Limb (tissue), 2 donors: ENCODE results near the gene GRM5.

Experiments used
- DNase-seq, 2 donors: peaks; one replicate each; pipeline ENCODE4 v3.0.0-alpha.2; 2016; ENCODE audit errors: extremely low spot score in 2 of 2

GRM5 gene

DNA sequence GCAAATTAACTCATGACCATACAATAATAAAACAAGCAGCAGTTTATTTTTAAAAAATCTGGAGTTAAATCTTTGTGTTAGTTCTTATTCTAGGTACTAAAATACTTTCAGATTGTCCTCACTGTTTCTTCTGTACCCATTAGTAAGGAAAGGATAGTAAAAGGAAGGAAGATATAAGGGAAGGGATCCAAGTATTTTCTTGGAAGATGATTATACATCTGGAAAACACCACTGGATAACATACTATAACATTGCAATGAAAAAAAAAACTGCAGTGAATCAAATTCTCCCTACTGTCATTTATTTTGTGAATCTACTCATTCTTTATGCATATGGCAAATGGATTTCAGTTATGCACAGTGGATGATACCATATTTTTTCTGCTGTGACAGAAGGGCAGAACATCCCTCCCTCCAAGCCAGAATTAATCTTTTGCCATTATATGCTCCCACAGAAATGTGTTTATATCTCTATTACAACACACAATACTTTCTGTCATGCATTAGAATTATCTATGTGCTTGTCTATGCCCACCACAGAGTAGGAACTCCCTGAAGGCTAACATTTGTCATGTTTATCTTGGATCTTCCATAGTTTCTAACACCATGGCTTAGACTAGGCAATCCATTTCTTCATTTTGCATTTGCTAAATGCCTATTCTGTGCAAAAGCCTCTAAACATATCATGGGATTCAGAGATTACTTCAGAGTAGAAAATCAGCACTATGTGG lies 446.0 kb downstream of the GRM5 start:
- DNase-seq = no peak

- DNase-seq = no peak
Observed at GRCh38 chr11:88619071-88619425, 446.7 kb downstream of the GRM5 start.

DNA sequence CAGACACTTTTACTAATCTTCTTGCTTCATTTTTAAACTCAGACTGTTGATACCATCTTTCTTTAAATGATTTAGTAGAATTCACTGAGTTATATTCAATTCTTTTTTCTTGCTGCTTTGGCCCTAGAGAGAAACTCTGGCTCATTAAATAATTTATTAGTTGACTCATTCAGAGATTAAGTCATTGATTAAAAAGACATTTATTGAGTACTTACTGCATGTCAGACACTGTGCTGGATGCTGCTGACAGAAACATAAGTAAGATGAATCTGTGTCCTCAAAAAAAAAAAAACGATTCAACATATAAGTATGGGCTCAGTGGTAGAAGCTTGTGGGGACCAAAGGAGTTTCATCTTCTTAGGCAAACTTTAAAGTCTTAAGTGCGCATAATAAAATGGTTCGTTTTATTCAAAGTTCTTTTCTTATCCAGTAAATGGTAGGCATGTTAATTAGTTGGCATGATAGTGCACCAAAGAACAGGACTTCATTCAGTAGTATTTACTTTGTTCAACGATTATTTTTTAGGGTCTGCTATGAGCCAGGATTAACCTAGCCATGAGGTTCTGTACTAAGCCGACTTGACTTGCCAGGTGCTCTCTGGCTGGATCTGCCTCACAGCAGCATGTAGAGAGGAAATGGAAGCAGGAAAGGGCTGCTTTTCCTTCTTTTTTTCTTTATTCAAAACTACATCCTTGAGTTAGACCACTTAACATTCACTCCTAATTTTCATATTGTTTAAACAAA lies 447.3 kb downstream of the GRM5 start:
- no peak for DNase-seq

DNA sequence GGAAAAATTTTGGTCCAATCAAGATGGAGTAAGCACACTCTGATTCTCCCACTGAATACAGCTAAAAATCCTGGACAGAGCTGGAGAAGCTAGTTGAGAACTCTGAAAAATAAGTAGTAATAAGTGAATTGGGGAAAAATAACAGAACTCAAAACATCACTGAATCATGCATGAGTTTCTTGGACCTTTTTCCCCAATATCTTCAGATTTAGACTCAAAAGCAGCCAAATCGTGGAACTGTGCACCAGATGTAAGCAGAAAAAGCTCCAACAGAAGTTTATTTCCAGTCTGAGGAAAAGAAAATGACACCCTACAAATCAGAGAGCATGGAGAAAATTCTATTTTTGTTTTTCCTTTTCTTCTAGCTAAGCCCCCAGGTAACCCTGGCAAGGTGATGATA lies 448.6 kb downstream of the GRM5 start:
- DNase-seq = no peak

GRCh38 chr11:88604260-88604659 lies 461.5 kb downstream of the GRM5 start:
- DNase-seq = peak in 1 of 2 donors; percentile 15

- DNase-seq = peak; percentile 30 to 81
Observed at GRCh38 chr11:88603091-88603867, 462.5 kb downstream of the GRM5 start.

DNA sequence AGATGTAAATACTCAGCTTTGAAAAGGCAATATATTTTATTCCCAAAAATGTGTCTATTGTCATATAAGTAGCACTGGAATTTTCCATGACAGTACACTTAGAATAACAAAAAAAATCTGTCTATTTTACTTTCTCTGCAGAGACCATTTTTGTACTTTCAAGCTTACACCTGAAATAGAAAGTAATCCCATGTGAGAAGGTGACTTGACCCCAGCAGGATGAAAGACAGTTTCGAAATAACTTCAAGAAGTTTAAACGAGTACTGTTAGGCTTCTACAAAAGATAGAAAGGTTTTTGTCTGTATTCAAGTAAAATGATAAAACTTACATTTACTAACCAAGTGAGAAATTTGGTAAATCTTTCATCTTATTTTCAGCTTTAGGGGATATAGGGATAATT lies 468.4 kb downstream of the GRM5 start:
- no peak for DNase-seq

DNA sequence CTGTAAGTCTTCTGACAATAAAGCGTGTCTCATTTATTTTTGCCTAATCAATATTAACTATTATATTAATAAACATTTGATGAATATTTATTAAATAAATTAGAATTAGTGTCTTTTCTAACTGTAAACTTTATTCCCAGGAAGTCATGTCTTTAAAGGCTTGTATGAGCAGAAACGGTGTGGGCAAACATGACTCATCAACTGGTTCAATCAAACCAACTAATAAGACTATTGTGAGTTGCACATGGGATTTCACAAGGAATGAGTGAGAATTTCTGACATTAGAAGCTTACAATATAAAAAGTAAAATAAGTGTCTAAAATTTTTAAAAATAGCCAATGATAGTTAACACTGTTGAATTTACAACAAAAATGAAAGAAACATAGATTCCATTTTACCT lies 469.0 kb downstream of the GRM5 start:
- DNase-seq = no peak

DNA sequence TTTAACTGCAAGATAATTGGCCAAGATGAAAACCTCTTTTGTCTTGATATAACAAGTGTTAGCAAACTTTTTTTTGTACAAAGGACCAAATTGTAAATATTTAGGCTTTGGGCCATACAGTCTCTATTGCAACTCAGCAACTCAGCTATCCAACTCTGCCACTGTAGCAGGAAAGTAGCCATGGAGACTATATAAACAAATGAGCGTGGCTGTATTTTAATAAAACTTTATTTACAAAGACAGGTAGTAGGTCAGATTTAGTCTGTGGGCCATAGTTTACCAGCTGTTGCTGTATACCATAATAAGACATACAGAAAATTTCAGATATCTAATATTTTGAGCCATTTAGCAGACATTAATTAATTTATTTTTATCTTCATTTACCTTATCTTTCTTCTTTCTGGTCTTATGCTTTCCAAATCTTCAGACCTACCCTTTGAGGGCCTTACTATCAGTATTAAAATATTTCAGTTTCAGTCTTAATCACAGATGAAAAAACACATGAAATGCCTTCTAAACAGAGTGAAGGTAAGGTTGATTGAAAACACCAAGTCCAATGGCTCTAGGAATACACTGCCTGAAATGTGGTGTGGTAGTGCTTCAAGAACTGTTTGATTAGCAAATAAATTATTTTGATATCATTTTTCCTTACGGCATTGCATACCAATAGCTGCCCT lies 471.4 kb downstream of the GRM5 start:
- no peak for DNase-seq

DNA sequence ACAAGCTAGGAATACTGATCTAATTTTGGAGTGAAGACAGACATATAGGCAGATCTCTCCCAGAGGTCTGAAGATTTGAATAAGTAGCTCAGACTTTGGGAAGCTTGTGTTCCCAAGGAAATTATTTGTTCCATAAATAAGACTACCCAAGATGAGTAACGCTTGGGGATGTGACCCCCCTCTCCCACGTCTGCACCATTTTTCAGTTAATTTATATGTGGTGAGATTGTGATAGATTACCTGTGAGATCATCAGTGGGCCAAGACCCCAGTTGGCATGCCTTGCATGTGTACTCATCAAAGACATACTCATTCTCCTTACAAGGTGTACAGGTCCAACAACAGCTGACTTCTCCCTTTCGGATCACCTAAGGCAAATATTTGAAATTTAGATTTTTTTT lies 475.4 kb downstream of the GRM5 start:
- no peak for DNase-seq

GRCh38 chr11:88583251-88583650 lies 482.5 kb downstream of the GRM5 start:
- no peak for DNase-seq

- no peak for DNase-seq
Observed at GRCh38 chr11:88579466-88579865, 486.3 kb downstream of the GRM5 start.

DNA sequence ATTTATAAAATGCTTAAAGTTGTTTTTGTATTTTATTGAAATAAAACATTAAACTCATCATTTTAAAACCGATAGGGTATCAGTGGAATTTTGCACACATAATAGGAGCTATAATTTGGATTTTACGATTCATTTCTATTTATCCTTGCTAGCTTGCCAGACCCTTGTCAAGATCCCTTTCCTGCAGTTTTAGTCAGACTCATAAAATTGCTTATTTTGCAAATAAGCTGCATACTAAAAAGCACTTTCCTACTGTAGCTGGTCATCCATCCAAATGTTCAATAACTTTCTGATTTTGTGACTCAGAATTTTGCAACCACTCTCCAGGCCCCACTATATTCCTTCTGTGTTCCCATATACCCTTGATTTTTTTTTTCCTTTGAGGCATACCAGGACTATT lies 489.0 kb downstream of the GRM5 start:
- DNase-seq = no peak

DNA sequence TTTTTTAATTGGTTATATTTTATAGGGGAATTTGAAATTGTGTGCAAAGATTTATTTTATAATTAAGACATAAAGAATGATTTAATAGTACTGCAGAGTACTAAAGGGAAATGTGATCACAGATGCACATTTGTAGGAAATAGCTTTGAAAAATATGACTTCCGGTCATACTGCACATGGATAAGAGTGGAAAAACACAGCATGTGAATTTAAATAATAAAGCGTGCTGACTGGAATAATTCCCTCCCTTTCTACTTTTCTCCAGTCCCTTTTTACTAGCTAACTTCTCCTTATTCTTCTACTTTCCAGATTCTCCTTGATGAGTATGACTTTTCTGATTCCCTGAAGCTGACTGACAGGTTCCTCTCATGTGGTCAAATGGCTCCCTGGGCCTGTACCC lies 489.9 kb downstream of the GRM5 start:
- DNase-seq = no peak

- no peak for DNase-seq
Observed at GRCh38 chr11:88569342-88569741, 496.4 kb downstream of the GRM5 start.

- peak in 1 of 2 donors; percentile 33 for DNase-seq
Observed at GRCh38 chr11:88555829-88556202, 510.0 kb downstream of the GRM5 start.

GRCh38 chr11:88555018-88555828 lies 510.6 kb downstream of the GRM5 start:
- peak in 1 of 2 donors; percentile 24 for DNase-seq

DNA sequence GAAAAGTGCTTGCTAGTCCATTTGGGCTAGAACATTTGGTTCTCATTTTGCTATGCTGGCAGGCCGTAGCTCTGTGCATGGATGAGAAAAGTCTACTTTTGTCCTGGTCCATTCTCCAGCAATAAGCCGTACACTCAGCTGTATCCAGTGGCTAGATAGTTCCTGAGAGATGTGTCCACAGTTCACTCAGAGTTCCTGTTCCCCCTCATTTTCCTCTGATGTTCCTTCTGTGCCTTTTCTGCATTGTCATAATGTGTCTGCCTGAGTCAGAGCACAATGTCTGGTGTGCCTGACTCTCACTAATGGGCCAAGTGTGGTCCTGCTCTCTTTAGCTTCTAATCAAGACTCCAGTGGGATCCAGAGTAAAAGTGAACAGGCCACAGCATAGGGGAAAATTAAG lies 512.6 kb downstream of the GRM5 start:
- no peak for DNase-seq

- peak in 1 of 2 donors; percentile 32 for DNase-seq
Observed at GRCh38 chr11:88552379-88553062, 513.3 kb downstream of the GRM5 start.

GRCh38 chr11:88544656-88545280 lies 521.0 kb downstream of the GRM5 start:
- DNase-seq = no peak
